Thyroid gland (tissue), 4 donors: ENCODE results near the gene DHX16.

Experiments
- CTCF ChIP-seq, 6 experiments: fragments of 200-600 bp in 3 of 6; fragments of 450-650 bp in 3 of 6; sonication (generic) in 3 of 6; IDR thresholded peaks; one replicate each; pipeline ENCODE4 v1.5.1; 2016 to 2019; ENCODE audit warnings: antibody characterized with exemption in 6 of 6, mild to moderate bottlenecking in 2 of 6, inconsistent platforms in 1 of 6, moderate library complexity in 1 of 6
- POLR2A ChIP-seq, 2 donors: fragments of 450-650 bp; IDR thresholded peaks; one replicate each; pipeline ENCODE4 v1.6.1; 2017; ENCODE audit warnings: antibody characterized with exemption in 2 of 2, mild to moderate bottlenecking in 2 of 2, moderate library complexity in 1 of 2

DNA sequence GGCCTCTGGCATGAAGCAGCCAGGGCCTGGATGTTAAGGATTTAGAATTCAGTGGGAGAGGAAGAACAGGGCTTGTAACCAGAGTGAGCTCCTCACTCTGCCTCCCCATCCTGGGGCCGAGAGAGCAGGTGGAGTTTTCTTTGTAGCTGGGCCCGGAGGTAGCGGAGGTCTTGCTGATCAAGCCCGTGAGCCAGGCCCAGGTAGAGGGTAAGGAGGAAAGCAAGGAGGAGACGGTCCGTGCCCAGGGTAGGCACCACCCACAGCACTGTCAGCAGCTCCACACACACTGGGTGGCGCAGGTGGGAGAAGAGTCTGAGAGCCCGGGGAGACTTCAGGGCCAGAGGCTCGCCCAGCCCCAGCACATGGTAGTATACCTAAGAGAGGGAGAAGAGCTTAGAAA lies 15.8 kb upstream of the DHX16 start:
- TF ChIP-seq CTCF (IDR thresholded peaks at IDR 0.05) (no peak), POLR2A (IDR thresholded peaks at IDR 0.05) (no peak)
